IMR-90 (cell line): ENCODE results near the gene GLT1D1. TPM values are rescaled to one million over a fixed set of nuclear protein-coding genes. Genes with fewer than 3 reads are reported as not detected.

Experiments
- ATAC-seq: fragments of 200-7000 bp; cut with Tn5 transposase; 2 replicates; pipeline ENCODE4 v1.9.1; 2020; ENCODE audit warnings: low read depth, mild to moderate bottlenecking, moderate library complexity
- BruUV-seq: library from RNA; stranded (reverse); fragments of 400-500 nt; replicated peaks from 2 replicates; lab custom pipeline; 2021; lab: Mats Ljungman, UMichigan
- CTCF ChIA-PET: fragments of 300-600 bp; formaldehyde crosslinking; extraction: SDS; loops from one replicate; lab custom pipeline; 2021; ENCODE audit warnings: antibody characterized with exemption; lab: Yijun Ruan, JAX
- POLR2A ChIA-PET: fragments of 300-600 bp; sonication (Branson Sonifier 250); formaldehyde crosslinking; loops from one replicate; lab custom pipeline; 2022; ENCODE audit warnings: antibody characterized with exemption; ENCODE audit not compliant: unreplicated experiment; lab: Charles Lee
- DNase-seq: peaks from one replicate; pipeline ENCODE4 v3.0.0; 2013
- H2AFZ ChIP-seq: replicated peaks from 2 replicates; pipeline ENCODE3; 2013; ENCODE audit warnings: low read length, mild to moderate bottlenecking; ENCODE audit not compliant: poor library complexity
- H2AK5ac ChIP-seq: 2 replicates; pipeline ENCODE4 v1.6.1; 2013; ENCODE audit warnings: low read depth, low read length, inconsistent platforms
- H2AK9ac ChIP-seq: replicated peaks from 2 replicates; pipeline ENCODE3; 2013; ENCODE audit warnings: mild to moderate bottlenecking, low read depth, low read length, moderate library complexity; ENCODE audit not compliant: poor library complexity
- H2BK120ac ChIP-seq: 2 replicates; pipeline ENCODE4 v1.6.1; 2013; ENCODE audit warnings: low read depth, low read length, inconsistent platforms
- H2BK15ac ChIP-seq: 3 replicates; pipeline ENCODE4 v1.6.1; 2013; ENCODE audit warnings: low read depth, low read length, inconsistent platforms
- H2BK20ac ChIP-seq: 2 replicates; pipeline ENCODE4 v1.6.1; 2013; ENCODE audit warnings: low read depth, mild to moderate bottlenecking, inconsistent platforms, low read length, moderate library complexity
- H2BK5ac ChIP-seq: 2 replicates; pipeline ENCODE4 v1.6.1; 2013; ENCODE audit warnings: mild to moderate bottlenecking, low read depth, low read length, inconsistent platforms; ENCODE audit not compliant: poor library complexity, severe bottlenecking
- H3K14ac ChIP-seq: replicated peaks from 2 replicates; pipeline ENCODE4 v1.6.1; 2013; ENCODE audit warnings: low read depth, low read length, inconsistent platforms
- H3K18ac ChIP-seq: 2 replicates; pipeline ENCODE4 v1.6.1; 2013; ENCODE audit warnings: low read depth, low read length, control low read depth
- H3K23ac ChIP-seq: 2 replicates; pipeline ENCODE4 v1.6.1; 2013; ENCODE audit warnings: low read depth, low read length, inconsistent platforms
- H3K27ac ChIP-seq: 2 replicates; pipeline ENCODE4 v1.5.1; 2013; ENCODE audit warnings: mild to moderate bottlenecking, control low read depth, low read length; ENCODE audit not compliant: insufficient read depth
- H3K27me3 ChIP-seq: 2 replicates; pipeline ENCODE4 v1.6.1; 2013; ENCODE audit warnings: low read length; ENCODE audit not compliant: control insufficient read depth, insufficient read depth
- H3K36me3 ChIP-seq: 2 replicates; pipeline ENCODE4 v1.6.1; 2013; ENCODE audit warnings: low read length, mixed read lengths; ENCODE audit not compliant: control insufficient read depth, insufficient read depth
- H3K4ac ChIP-seq: 2 replicates; pipeline ENCODE4 v1.6.1; 2013; ENCODE audit warnings: low read depth, low read length, inconsistent platforms
- H3K4me1 ChIP-seq: 2 replicates; pipeline ENCODE4 v1.6.1; 2013; ENCODE audit warnings: low read length, mixed read lengths; ENCODE audit not compliant: control insufficient read depth, insufficient read depth
- H3K4me2 ChIP-seq: 2 replicates; pipeline ENCODE4 v1.6.1; 2013; ENCODE audit warnings: low read depth, mild to moderate bottlenecking, control low read depth, low read length, moderate library complexity
- H3K4me3 ChIP-seq: 2 replicates; pipeline ENCODE4 v1.5.1; 2013; ENCODE audit warnings: low read depth, mild to moderate bottlenecking, control low read depth, low read length, moderate library complexity; ENCODE audit not compliant: insufficient read depth
- H3K56ac ChIP-seq: 2 replicates; pipeline ENCODE4 v1.6.1; 2013; ENCODE audit warnings: low read length, inconsistent platforms; ENCODE audit not compliant: insufficient read depth; ENCODE audit errors: extremely low read depth
- H3K79me1 ChIP-seq, 2 experiments: 2 replicates each; pipeline ENCODE4 v1.6.1; 2013; ENCODE audit warnings: low read length in 2 of 2, inconsistent platforms in 1 of 2, low read depth in 1 of 2
- H3K9ac ChIP-seq: 2 replicates; pipeline ENCODE4 v1.6.1; 2013; ENCODE audit warnings: low read depth, low read length, control low read depth
- H3K9me1 ChIP-seq: 2 replicates; pipeline ENCODE4 v1.6.1; 2013; ENCODE audit warnings: low read length, inconsistent platforms; ENCODE audit not compliant: insufficient read depth
- H3K9me3 ChIP-seq: 2 replicates; pipeline ENCODE4 v1.6.1; 2013; ENCODE audit warnings: low read length; ENCODE audit not compliant: control insufficient read depth, insufficient read depth
- H4K20me1 ChIP-seq: 2 replicates; pipeline ENCODE4 v1.6.1; 2013; ENCODE audit warnings: low read length, inconsistent platforms; ENCODE audit not compliant: insufficient read depth
- H4K5ac ChIP-seq: 2 replicates; pipeline ENCODE4 v1.6.1; 2013; ENCODE audit warnings: mild to moderate bottlenecking, low read depth, low read length, control low read depth
- H4K8ac ChIP-seq, 2 experiments: 2 replicates each; pipeline ENCODE4 v1.6.1; 2013; ENCODE audit warnings: low read depth in 2 of 2, low read length in 2 of 2, control low read depth in 1 of 2, inconsistent platforms in 1 of 2
- H4K91ac ChIP-seq: 2 replicates; pipeline ENCODE4 v1.6.1; 2013; ENCODE audit warnings: low read depth, low read length, inconsistent platforms; ENCODE audit not compliant: insufficient read depth
- BHLHE40 ChIP-seq: fragments of 150-350 bp; IDR thresholded peaks from 2 replicates; pipeline ENCODE4 v1.6.1; 2016; ENCODE audit warnings: mild to moderate bottlenecking, low read depth, low read length
- CEBPB ChIP-seq: IDR thresholded peaks from 2 replicates; pipeline ENCODE4 v1.6.1; 2012; ENCODE audit warnings: low read depth, low read length, improper control_type of control experiment
- ELK1 ChIP-seq: fragments of 150-350 bp; IDR thresholded peaks from 2 replicates; pipeline ENCODE4 v1.6.1; 2016; ENCODE audit warnings: low read depth, mild to moderate bottlenecking, low read length, moderate library complexity, borderline replicate concordance
- FOS ChIP-seq: fragments of 150-350 bp; IDR thresholded peaks from 2 replicates; pipeline ENCODE4 v1.6.1; 2016; ENCODE audit warnings: low read depth, low read length
- MAZ ChIP-seq: IDR thresholded peaks from 2 replicates; pipeline ENCODE4 v1.6.1; 2012; ENCODE audit warnings: low read depth, mild to moderate bottlenecking, low read length, improper control_type of control experiment, moderate library complexity, borderline replicate concordance
- MXI1 ChIP-seq: IDR thresholded peaks from 2 replicates; pipeline ENCODE4 v1.6.1; 2012; ENCODE audit warnings: low read depth, mild to moderate bottlenecking, low read length, moderate library complexity, borderline replicate concordance
- NFE2L2 ChIP-seq: fragments of 150-350 bp; IDR thresholded peaks from 2 replicates; pipeline ENCODE4 v1.6.1; 2016; ENCODE audit warnings: low read depth, mild to moderate bottlenecking, low read length
- RAD21 ChIP-seq: IDR thresholded peaks from 2 replicates; pipeline ENCODE4 v1.6.1; 2012; ENCODE audit warnings: low read length, improper control_type of control experiment
- USF2 ChIP-seq: fragments of 150-350 bp; IDR thresholded peaks from 2 replicates; pipeline ENCODE4 v1.6.1; 2017; ENCODE audit warnings: mild to moderate bottlenecking, antibody characterized with exemption, low read length, low read depth
- WGBS, 2 experiments: methylation state at CpG; one replicate each; pipeline versions ENCODE4 v1.1.5 to v1.1.7; 2013; ENCODE audit warnings: missing lambda C conversion rate in 2 of 2; ENCODE audit not compliant: insufficient read length in 1 of 2; ENCODE audit errors: extremely low coverage in 2 of 2; 5-methylcytosine and 5-hydroxymethylcytosine counted together
- dilution Hi-C: fragments of 300-500 bp; cut with HindIII; formaldehyde crosslinking; loops from one replicate; pipeline ENCODE4 v1.14.3; 2018; ENCODE audit warnings: low sequenced_read_pairs; ENCODE audit not compliant: unreplicated experiment
- in situ Hi-C: fragments of 300-500 bp; cut with MboI; formaldehyde crosslinking; loops from 3 replicates; pipeline ENCODE4 v1.14.3; 2019; ENCODE audit warnings: low sequenced_read_pairs, inconsistent platforms, mixed read lengths
- intact Hi-C: fragments of 100-400 bp; cut with micrococcal nuclease; formaldehyde crosslinking; loops from 2 replicates; pipeline ENCODE4 v1.10.0; 2022
- polyA plus RNA-seq, 3 experiments: library from polyadenylated mRNA; depleted of rRNA; stranded (reverse); fragments of >200 nt; gene quantifications; 2 replicates each; pipeline ENCODE4 v1.2.3, GENCODE V29; 2012; ENCODE audit warnings: low replicate concordance in 1 of 3
- total RNA-seq: library from RNA; depleted of rRNA; stranded (reverse); fragments of >200 nt; gene quantifications from 2 replicates; pipeline ENCODE4 v1.2.3, GENCODE V29; 2012

The GLT1D1 gene
- total and polyA plus RNA-seq, 2 of the 4 experiments (the other 2 are of a cell fraction), result not detected

- Histone ChIP-seq H2AK9ac (no peak overlapping the region), H4K20me1 (no peaks in the 10 kb centered on the region), H3K56ac (no peak overlapping the region), H2BK15ac (no peak overlapping the region), H2AFZ (no peak overlapping the region), H4K91ac (no peak overlapping the region), H2BK5ac (no peak overlapping the region), H3K4ac (no peak overlapping the region), H3K36me3 (no peaks in the 10 kb centered on the region), H3K18ac (no peak overlapping the region), H3K4me3 (no peak overlapping the region), H3K27ac (no peak overlapping the region), H3K4me1 (no peaks in the 10 kb centered on the region), H3K9me3 (peaks cover 21% of the 10 kb centered on the region), H3K9me1 (no peaks in the 10 kb centered on the region), H3K14ac (no peak overlapping the region), H2AK5ac (no peak overlapping the region), H2BK20ac (no peak overlapping the region), H2BK120ac (no peak overlapping the region), H4K5ac (no peak overlapping the region), H3K27me3 (no peaks in the 10 kb centered on the region), H3K4me2 (no peak overlapping the region), H3K23ac (no peak overlapping the region), H4K8ac (no peak overlapping the region), H3K9ac (no peak overlapping the region), H3K79me1 (no peaks in the 10 kb centered on the region)
- no TSS peak for BruUV-seq
- WGBS, 2 experiments, result no CpG with 5 or more reads among the region's 2 CpGs
- no peak for TF ChIP-seq RAD21
- no peak for TF ChIP-seq CEBPB
- no peak for TF ChIP-seq MXI1
- TF ChIP-seq ELK1, result no peak
- TF ChIP-seq BHLHE40, result no peak
- TF ChIP-seq NFE2L2, result no peak
- TF ChIP-seq USF2, result no peak
- no peak for TF ChIP-seq MAZ
- TF ChIP-seq FOS, result no peak
- no peak for DNase-seq
- intact Hi-C loops, result no loop called here
- dilution Hi-C loops, result no loop called here
- ChIA-PET POLR2A (no interaction called here), CTCF (no interaction called here)
- no peak for ATAC-seq
- in situ Hi-C loops, result no loop called here
These were observed 141.6 kb downstream of the GLT1D1 start for GRCh38 chr12:128994856-128995255.
